ENCODE data around the gene MDFIC2.
"Not testable (repeated sequence)": the region's sequence is repeated elsewhere in the genome, so short reads cannot be mapped to it uniquely, and the experiment has no call there.

MDFIC2 gene
- total RNA-seq: 0 to 0.06 (median 0) reads per million in 18 experiments

DNA sequence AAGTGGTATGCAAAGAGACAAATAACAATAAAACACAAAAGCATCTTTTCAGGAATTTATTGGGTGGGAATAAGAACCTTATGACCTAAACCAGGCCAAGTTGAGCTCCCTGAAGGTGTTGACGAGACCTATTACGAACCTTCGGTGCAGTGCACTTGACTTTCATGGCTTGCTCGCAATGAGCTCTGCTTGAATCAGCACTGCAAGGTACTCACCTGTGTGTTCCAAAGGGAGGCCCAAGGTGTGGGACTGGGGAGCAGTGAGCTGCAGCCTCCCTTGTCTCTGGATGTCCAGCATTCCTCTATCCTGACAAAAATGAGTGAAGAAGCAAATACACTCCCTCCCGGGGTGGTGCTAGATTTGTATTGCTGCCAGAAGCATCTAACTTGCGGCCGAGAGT lies at the start of gene MDFIC2:
MDFIC2 (minus strand) TSS at position 303 of the 400 bp plus-strand sequence. CDS start 665 bp downstream, outside the sequence.
- DNase-seq: no peak

DNA sequence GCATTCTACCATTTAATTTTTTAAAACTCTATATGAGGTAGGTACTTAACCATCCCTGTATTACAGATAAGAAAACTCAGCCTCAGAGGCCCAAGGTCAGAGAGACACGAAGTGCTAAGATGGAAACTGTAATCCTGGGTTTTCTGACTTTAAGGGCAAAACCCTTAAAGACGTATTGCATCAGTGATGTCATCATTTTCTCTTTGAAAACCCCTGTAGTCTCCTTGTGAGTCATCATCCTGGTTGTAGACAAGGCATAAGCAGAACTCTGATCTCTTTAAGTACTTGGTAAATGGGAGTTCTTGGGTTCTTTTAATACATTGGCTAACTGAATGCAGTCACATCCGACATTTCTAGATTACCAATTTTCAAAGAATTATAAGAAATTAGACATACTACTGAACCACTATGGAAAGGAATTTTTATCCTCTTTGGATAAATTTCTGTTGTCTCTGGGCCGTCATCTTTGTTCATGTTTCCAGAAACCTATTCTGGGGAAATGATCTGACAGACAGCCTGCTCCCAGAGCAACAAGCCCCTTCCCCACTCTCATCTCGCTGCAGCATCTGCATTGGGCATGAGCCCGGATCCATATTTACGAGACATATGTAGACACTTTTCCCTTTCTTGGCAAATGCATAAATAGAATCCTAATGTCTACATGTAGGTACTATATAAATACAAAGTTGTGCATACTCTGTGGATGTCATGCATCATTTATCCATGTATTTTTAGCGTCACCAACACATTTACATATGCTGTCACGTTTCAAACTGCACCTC lies 48.7 kb upstream of the MDFIC2 start:
- DNase-seq: no peak

DNA sequence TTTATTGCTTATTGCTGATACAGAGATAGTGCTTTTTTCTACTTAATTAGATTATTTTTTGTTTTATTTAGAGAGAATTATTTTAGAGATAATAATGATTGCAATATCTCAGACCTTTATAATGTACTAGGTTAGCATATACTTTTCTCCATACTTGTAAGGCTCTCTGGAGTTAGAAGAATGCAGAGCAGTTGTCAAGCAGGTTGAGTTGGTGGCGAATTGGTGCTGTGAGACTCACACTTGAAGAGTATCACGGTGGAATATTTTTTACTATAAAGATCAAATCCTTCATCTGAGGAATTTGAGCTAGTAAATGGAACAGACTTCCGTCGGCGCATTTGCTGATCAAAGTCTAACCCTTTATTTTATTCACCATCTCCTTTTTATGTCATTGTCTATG lies 47.3 kb upstream of the MDFIC2 start:
- DNase-seq: no peak

DNA sequence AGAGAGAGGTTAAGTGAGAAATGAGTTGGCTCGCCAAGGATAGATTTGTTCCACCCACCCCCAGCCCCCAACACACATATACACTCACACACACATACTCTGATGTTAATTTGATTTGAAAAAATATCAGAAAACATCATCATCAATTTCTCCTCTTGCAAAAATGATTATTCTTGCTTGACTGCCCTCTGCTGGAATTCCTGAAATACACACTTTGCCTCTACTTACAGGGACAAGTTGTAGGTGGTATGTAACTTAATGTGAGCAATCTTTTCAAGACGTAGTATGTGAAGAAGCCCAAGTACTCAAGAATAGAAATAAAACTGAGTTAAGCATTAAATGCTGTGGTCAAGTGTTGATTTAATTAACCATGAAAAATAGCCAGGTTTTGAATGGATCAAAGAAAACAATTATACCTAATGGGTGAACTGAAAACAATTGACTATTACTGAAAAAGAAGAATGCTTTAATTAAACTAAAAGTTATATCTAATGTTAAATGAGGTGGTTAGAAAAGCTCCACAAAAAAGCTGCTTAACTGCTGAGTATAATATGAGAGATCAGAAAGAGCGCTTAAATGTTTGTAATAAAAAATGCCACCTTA lies 46.6 kb upstream of the MDFIC2 start:
- DNase-seq: peak; percentile 24 to 27

DNA sequence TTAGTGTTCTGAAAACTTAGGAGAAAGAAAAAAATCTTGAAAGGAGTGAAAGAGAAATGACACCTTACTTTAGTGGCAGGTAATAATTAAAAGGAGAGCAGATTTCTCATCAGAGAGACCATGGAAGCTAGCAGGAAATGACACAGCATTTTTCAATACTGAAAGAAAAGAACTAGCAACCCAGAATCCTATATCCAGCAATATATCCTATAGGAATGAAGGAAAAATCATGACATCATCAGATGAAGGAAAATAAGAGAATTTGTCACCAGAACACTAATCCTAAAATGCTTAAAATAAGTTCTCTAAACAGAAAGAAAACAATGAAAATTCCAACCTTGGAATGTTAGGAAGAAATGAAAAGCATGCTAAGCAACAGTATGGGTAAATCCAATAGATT lies 39.8 kb upstream of the MDFIC2 start:
- DNase-seq: no peak

DNA sequence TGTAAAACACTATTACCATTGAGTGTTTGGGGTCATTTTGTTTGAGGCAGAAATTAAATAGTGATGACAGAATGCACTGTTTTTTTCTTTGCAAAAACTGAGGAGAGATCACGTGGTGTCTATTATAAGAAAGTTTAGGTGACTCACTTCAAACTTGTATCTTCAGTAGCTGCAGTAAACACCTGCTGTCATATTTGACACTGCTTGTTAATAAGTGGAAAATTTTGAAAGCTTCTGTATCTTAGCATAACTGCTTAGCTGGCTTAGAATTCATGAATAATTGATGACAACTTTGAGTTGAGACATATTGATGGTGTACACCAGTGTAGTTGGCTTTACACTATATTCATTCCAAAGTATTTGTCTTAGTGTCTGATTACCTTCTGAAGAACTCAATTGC lies 29.7 kb upstream of the MDFIC2 start:
- no peak for DNase-seq

DNA sequence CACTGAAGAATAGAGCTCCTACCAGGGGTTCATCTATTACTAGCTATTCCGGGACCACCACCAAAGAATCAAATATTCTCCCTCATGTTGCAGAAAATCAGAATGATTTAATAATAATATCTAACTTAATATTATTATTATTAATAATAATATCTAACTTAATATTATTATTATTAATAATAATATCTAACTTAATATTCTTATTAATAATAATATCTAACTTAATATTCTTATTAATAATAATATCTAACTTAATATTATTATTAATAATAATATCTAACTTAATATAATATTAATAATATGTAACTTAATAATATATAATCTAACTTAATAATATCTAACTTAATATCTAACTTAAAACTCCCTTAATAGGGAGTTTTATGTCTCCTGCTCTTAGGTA lies 24.4 kb upstream of the MDFIC2 start:
- DNase-seq: not testable (repeated sequence)

DNA sequence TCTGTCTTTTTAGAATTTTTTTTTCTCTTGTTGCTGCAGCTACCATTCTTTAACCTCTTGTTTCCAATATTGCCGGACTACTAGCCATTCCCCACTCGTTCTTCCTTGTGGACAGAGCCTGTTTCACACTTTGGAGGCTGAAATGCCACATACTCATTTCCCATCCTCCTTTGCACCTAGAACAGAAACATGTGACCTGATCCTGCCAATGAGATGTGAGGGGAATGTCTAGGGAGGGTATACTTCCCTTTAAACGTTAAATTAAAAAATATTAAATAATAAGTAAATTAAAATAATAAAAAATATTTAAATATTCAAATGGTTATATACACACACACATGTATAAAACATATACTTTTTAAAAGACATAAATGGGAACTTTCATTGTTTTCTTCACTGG lies 20.6 kb upstream of the MDFIC2 start:
- no peak for DNase-seq

DNA sequence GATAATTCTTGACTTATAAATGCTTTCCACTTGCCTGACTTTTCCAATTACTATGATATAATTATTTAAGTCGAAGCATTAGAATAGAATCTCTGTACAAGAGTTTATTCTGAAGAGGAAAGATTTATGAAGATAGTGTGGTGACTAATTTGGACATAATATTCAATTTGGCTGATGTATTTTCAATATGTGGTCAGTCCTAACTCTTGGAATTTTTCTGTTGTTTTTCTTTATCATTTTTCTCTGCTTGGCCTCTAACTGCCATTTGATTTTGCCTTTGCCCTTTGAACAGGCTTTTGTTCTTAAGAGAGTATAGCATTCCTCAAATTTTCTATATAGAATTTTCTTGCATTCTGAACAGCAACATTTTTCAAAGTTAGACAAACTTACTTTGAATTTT lies 2.6 kb upstream of the MDFIC2 start:
- DNase-seq: no peak

DNA sequence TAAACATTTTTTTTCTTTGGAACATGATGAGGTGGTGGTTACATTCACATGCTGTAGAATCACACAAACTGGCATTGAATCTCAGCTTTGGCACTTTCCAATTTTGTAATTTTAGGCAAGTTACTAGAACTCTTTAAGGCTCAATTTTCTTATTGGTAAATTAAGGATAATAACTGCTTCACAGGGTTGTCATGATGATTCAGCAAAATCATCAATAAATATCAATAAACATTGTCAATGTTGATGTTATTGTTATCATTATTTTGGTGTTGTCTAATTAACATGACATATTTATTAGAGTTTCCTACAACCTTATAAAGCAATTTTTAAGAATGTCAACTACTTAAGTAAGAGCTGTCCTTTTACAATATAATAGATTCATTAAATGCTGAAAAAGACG lies 1.6 kb downstream of the MDFIC2 start:
- DNase-seq: no peak

DNA sequence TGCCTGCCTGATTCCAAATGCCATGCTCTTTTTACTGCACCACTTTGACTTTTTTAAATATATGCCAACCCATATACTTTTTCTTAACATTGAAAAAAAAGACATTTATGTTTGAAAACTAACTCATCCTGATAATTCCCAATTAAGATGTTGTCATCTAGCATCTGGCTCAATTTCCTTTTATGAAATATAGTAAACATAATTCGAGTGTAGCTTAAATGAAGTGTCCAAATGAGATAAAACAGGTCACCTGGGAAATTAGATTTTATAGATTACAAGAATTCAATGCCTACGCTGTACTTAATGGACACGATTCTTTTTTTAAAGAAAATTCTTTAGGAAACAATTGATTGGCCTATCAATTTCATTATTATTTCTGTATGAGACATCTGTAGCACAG lies 2.8 kb downstream of the MDFIC2 start:
- DNase-seq: no peak

DNA sequence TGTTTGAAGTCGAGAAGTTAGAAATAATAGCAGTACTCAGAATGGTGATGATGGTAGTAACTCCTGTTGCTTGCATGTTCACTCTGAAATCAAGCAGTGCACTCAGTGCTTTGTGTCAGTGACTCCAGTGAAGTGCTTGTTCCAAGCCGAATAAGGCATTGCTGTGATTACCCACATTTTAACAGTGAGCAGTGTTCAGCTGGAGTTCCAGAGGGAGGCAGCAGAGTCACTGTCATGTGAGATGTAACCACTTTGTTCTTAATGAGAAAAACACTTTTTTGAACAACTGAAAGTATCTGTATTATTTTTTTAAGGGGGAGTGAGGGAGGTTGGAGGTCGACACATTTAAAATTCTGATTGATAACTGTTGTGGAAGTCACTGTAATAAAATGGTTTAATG lies 3.7 kb downstream of the MDFIC2 start:
- DNase-seq: no peak

DNA sequence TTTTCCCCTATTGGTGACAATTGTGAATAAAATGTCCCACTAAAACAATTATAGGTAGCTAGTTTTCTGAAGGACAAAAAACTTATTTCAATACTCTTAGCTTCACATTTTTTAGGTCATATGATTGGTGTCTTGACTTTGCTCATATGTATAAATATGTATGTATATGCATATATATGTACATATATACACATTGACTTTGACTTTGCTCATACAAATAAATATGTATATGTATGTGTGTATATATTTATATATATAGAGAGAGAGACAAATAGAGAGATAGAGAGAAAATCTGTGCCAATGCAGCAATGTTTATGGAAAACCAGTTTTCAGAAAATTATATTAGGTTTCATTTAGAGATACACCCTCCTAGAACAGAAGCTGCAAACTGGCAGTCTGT lies 5.7 kb downstream of the MDFIC2 start:
- DNase-seq: no peak

DNA sequence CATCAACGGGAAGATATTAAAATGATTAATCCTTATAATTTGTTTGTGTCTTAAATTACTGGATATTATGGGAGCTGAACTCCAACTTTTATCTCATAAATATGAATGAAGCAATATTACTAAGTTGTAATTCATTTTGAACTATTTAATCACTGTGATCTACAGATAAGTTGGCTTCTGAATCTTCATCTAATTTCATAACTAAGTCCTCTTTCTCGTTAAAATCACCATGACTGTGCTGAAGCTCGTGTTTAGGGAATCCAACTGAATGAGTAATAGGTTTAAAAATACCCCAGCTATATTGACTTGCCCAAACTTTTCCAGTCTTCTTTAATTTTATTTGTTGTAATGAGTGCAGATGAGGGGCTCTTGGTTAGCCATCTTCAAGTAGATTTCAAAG lies 14.1 kb downstream of the MDFIC2 start:
- no peak for DNase-seq

DNA sequence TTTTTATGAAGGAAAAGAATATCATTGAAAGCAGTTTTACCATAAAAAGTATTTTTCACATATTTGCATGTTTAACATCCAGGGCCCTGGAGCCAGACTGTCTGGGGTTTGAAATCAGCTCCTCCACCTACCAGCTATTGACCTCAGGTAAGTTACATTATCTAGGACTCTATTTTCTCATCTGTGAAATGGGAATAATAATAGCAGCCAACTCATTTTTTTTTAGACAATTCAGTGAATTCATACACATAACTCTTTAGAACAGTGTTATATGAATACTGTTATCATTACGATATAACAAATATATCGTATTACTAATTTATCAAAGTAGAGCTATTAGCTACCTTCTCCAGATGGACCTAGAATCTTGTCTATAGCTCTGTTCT lies 21.3 kb downstream of the MDFIC2 start:
- no peak for DNase-seq

DNA sequence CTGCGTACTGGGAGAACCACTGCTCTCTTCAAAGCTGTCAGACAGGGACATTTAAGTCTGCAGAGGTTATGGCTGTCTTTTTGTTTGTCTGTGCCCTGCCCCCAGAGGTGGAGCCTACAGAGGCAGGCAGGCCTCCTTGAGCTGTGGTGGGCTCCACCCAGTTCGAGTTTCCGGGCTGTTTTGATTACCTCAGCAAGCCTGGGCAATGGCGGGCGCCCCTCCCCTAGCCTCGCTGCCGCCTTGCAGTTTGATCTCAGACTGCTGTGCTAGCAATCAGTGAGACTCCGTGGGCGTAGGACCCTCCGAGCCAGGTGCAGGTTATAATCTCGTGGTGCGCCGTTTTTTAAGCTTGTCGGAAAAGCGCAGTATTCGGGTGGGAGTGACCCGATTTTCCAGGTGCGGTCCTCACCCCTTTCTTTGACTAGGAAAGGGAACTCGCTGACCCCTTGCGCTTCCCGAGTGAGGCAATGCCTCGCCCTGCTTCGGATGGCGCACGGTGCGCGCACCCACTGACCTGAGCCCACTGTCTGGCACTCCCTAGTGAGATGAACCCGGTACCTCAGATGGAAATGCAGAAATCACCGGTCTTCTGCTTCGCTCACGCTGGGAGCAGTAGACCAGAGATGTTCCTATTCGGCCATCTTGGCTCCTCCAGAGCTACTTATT lies 21.9 kb downstream of the MDFIC2 start:
- DNase-seq: not testable (repeated sequence)

DNA sequence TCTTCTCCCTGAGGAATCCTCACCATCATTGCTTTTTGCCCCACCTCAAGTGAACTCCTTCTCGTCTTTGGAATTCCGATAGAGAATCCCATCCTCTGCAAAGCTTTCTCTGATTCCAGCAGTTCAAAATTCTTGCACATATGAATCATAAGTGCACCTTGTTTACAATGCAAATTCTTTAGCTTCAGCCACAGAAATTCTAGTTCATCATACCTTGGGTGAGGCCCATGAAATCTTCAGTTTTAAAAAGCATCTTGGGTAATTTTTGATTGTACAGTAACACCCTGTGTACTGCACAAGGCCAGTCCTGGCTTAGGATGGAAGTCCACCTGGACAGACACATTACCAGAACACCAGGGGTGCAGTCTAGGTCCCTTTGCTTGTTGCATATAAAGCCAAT lies 30.8 kb downstream of the MDFIC2 start:
- DNase-seq: no peak

DNA sequence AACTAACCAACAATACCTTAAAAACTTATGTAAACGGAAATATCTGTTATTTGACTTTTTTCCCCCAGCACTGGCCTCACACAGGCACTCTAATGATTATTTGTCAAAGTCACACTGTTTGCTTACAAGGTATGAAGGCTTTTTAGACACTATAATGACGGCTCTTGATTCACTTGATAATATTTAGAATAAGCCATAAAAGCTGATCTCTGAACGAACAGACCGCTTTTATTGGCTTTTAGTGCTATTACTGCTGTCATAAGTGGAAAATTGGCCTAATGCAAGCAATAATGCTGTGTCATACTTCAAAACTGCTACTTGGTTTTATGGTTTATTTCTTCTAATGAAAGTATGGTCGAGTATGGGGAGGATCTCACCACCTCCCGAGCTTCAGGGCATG lies 35.1 kb downstream of the MDFIC2 start:
- no peak for DNase-seq

DNA sequence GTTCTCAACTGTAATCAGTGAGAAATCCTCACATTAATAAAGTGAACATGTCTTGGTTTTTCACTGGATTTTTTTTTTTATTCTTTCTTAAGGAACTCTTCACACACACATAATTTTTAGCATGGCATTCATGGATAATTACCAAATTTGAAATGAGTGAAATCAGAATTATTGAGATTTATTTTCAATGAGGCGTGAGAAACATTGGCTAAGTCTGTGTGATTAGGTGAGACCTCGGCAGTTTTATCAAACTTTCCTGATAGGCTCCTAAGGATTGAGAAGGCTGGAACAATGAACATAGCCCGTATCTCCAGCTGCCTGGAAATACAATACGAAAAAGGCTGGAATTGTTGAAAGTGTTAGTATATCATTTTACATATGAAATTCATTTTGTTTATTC lies 35.5 kb downstream of the MDFIC2 start:
- no peak for DNase-seq

DNA sequence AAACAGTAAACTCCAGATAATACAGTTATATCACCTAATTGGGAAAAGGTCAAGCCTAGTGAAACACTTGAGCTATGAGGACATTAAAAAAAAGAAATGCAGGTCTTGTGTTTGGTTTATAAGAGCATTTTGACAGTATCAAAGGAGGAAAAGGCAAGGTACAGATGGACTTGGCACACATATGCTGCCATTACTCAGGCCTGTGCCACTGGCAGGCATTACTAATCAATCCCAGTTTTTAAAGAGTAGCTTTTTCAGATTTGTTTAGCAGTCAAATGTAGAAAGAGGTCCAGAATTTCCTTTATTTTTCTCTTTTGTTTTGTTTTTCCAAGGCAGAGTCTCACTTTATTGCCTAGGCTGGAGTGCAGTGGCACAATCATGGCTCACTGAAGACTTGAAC lies 38.9 kb downstream of the MDFIC2 start:
- DNase-seq: no peak

DNA sequence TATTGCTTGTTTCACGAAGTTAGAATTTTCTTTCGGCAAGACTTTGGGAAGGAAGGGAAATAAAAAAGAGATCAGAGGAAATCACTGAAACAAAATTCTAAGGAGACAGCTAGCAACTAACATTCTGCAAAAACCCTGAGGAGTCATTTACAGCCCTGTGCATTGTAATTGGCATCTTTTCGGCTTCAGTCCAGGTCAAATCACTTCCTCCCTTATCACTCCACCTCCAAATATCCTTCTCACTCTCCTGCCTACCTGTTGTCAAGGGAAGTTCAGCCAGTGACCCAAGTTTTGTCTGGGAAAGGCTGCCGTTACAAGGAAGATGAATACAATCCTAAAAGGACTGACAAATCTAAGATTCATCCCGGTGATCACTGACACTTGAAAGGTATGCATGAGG lies 39.6 kb downstream of the MDFIC2 start:
- DNase-seq: no peak

DNA sequence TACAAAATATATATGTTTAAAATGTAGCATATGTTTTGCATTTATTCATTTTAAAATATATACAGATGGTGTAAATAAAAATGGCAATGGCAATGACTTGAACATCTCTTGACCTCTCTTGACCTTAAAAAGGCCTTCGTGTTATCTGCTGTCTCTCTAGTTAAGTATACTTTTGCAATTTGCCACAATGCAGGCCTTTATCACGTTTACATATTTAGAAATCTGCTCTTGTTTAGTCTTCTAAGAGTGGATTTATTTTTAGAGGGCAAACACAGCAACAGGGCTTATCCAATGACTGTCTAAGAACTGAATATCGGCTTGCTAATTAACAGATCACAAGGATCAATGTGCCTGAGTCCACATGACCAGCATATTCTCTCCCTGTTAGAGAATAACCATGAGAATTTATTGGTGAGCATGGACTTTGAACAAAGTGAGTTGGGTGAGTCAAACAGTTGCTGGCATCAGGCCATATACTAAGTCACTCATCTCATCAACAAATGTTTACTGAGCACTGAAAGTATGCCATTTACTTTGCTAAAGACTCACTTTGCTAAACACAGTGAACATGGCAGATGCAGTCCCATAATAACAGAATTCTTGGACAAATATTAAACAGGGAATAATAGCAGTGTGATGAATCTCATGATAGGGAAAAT lies 48.2 kb downstream of the MDFIC2 start:
- DNase-seq: no peak

DNA sequence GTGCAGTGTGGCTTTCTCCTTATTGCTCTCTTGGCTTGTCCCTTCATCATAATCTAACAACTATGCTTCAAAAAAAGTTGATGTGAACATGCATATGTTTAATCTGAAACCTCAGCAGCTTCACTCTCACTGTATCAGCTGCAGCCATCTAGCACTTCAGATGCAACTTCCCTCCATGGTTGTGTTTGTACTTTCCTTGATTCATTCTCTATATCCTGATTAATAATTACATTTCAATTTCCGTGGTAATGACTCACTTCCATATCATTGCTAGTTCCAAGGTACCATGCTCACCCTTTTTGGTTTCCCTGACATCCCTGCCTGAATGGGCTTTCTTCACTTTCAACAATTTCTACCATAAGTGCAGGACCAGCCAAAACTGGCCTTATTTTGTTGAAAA lies 51.2 kb downstream of the MDFIC2 start:
- DNase-seq: no peak

DNA sequence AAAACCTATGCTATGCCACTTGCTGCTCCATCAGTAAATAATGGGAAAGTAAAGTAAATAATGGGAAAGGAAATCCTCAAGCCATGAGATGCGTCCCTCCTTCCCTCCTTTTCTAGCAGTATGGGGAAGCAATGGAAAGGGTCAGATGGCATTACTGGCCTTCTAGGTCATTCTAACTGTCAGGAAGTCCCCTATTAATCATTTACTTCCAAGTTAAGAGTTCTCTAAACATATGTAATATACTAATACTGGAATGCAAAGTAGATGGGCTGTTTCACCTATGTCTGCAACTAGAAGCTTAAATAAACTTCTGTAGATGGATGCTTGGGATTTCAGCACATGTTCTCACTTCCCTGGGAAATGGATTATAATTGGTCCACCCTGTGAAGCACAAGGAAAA lies 55.9 kb downstream of the MDFIC2 start:
- no peak for DNase-seq

All from inflammatory macrophage (primary cell).